GM18502 (cell line): ENCODE results near the gene CAPN5.
"Not testable (repeated sequence)": the region's sequence is repeated elsewhere in the genome, so short reads cannot be mapped to it uniquely, and the experiment has no call there.

Experiments
- ATAC-seq: cut with Tn5 transposase; IDR thresholded peaks from one replicate; pipeline ENCODE4 v1.9.1; 2021; ENCODE audit warnings: mild to moderate bottlenecking; ENCODE audit not compliant: unreplicated experiment, poor library complexity

Gene CAPN5

DNA sequence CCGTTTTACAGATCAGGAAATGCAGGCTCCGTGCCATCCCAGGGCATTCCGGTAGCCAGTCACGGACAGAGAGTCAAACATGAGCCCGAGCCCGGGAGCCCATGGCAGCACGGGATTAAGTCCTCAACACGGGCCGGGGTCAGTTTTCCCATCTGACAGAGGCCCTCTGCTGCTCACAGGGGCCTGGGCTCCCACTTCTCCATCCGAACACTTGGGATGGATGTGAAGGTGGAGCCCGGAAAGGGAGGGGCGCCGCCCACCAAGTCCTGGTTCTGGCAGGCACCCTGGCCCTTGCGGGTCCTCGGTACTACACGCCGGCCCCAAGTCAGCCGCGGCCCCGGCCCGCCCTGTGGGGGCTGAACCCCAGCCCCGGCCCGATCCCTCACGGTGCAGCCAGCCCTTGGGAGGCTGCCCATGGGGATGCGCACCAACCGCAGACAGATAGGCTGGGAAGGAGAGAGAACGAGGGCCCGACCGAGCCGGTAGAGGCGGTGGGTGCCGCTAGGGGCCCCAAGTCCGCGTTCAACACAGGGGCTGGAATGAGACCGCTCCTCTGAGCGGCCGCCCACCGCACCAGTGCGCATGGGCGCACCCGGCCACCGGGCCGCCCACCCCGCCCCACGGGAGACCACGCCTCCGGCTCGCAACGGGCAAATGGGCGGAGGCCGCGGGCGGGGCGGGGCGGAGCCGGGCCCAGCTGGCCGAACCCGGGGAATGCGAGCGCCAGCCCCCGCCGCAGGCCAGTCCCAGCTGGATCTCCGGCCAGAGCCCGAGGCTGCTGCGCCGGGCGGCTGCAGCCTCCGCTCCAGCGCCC is at the start of gene CAPN5:
TSS of gene CAPN5 (plus strand) at position 743 of the 814 bp plus-strand sequence. CDS start 17,916 bp downstream, outside the sequence.
- ATAC-seq = peak; percentile 90

DNA sequence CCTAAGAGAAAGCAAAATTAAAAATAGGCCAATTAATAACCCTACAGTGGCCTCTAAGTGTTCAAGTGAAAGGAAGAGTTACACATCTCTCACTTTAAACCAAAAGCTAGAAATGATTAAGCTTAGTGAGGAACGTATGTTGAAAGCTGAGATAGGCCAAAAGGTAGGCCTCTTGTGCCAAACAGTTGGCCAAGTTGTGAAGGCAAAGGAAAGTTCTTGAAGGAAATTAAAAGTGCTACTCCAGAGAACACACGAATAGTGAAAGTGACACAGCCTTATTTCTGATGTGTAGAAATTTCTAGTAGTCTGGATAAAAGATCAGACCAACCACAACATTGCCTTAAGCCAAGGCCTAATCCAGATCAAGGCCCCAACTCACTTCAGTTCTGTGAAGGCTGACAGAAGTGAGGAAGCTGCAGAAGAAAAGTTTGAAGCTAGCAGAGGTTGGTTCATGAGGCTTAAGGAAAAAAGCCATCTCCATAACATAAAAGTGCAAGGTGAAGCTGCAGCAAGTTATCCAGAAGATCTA is 48.3 kb upstream of the CAPN5 start:
- not testable (repeated sequence) for ATAC-seq

DNA sequence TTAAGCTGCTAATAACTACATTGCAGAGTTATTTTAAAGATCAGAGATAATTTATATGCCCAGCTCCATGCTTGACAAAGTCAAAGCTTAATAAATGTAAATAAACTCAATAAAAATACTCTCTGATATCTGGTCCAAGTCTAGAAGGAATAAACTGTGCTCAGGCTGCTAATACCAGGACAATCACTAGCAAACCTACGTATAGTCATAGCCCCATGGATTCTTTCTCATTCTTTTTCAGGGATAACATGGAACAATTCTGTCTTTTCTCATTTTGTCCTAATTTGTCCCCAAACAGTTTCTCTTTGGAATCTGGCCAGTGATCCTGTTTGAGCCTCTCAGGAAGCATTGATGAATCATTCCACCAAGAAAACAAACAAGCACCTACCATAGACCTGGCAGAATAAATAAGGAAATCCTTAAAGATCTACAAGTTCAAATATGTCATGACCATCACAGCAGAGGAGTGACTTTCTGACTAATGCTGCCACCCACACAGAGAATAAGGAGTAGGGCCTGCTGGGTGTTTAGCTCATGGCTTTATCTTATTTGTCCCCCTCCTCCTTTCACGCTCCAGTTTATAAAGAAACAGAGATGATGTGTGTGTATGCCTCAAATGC is 46.7 kb upstream of the CAPN5 start:
- ATAC-seq = no peak

DNA sequence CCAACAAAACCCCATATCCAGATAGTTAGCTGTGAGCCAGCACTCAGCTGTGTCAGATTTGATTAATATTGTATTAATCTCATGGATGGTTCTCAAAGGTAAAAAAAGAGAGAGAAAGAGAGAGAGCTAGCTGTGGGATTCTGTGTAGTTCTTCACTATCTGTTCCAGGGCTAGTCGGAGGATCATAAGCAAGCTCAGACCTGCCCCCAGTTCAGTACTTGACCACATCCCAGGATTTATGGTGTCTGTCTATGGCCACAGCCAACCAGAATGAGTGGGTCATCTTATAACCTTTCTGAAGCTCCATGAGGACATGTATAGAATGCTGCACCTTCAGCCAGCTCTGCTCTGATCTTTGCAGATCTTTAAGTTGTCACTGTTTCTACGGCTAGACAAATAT is 46.0 kb upstream of the CAPN5 start:
- no peak for ATAC-seq

DNA sequence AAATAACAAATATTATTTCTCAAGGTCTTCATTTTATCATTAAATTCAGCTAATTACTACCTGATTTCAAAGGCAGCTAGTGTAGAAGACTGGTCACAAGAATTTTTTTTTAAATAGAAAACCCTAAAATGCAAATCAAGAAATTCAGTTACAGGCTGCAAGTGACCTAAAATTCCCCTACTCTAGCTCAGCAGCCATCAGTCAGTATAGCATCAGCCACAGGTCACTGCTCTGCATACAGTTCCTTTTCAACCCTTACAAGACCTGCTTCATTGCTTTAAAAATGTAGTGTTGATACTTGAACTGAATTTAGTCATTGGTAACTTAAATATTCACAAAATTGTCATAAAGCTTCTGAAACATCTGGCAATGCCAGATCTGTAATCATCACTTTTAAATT is 42.0 kb upstream of the CAPN5 start:
- no peak for ATAC-seq

DNA sequence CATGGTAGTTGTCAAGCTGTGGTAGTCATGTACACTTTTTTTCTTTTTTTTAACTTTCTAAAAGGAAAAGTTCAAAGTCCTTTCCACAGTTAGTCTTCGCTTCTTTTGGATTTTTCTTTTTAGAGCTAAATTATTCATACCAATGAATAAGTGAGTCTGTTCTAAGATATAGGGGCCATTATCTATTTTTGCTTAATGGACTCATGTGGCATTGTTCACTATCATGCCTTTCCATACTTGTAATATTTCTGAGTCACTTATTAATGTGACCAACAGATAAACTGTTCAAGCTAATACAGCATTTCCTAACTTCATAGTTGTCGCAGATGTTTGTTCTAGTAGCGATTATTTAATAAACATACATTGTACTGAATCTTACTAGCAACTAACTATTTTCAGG is 40.5 kb upstream of the CAPN5 start:
- ATAC-seq = no peak

DNA sequence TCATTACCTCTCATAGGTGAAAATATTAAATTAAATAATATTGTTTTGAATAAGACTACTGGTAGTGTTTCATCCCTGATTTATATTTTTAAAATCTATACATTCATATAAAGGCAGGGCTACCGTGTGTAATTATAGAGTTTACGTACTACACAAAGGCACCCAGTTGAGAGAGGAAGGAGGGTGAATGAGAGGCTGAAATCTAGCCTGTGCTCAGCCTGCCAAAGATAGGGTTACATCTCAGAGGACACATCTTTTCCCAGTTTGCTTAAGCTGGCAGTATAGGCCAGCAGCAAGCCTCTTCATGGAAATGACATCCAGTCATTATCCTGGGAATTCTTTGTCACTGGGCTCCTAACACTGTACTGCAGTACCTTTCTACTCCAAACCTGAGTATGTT is 40.0 kb upstream of the CAPN5 start:
- no peak for ATAC-seq

DNA sequence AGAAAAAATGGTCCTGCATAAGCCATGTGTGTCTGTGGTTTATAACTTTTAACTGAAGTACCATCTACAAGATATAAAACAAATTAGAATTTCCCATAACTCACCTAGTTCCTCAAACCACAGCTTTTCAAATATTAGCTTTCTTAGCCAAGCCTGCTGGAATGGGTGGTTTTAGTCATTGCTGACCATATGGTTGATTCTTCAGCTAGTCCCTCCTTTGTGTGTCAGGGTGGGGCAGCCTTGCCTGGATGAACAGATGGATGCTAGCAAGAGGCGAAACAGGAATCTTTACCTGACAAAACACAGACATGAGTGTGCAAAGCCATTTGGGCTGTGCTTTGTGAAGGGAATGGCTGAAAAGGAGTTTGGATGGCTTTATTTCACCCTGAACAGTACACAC is 39.5 kb upstream of the CAPN5 start:
- no peak for ATAC-seq

DNA sequence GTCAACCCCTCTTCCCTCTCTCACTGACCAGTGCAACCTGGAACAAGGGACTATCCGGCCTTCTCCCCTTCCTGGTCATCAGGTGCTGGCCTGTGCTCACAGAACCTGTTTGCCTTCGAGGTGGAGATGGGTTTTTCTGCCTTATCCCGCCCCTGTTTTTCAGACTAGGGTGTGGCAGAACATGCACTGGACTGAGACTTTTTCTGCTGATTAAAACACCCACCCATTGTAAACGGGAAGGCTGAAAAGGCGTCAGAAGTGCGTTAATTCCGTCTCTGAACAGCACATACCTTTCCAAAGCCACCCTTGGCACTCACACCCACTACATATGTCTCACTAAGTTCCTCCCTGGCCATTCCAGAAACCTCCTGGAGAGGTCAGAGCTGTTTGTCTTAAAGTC is 36.9 kb upstream of the CAPN5 start:
- ATAC-seq = no peak

DNA sequence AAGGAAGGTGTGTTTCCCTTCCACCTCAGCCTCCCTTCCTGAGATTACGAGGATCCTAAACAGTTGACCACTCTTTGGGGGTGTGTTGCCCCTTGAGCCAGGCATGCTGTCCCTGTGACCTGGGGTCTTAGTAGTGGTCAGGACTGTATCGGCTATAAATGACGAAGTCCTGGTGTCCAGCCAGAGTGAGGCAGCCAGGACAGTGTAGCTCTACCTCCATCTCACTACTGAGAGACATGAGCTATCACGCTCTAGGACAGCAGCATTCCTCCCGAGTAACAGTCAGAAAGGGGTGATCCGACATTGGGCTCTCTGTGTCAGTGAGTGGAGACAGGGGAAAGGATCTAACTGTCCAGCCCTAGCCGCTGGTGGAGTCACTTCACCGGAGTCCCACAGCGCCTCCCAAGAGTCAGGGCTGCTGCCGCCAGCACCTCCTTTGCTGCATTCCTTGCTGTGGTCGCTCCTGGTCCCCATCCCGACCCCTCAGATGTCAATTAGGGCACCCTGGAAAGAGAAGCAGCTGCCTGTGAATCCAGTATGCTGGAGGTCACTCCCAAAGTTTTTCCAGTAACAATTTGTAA is 35.8 kb upstream of the CAPN5 start:
- no peak for ATAC-seq

DNA sequence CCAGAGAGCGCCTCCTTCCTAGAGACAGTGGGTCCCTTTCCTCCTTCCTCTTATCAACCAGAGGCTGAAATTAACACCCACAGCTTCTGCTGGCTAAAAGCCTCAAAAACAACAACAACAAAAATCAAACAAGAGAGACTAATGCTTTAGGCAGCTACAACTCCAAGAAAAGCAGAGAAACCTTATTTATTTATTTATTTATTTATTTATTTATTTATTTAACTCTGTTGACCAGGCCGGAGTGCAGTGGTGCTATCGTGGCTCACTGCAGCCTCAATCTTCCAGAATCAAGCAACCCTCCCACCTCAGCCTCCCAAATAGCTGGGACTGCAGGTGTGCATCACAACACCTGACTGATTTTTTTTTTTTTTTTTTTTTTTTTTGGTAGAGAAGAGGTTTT is 35.2 kb upstream of the CAPN5 start:
- ATAC-seq = no peak

DNA sequence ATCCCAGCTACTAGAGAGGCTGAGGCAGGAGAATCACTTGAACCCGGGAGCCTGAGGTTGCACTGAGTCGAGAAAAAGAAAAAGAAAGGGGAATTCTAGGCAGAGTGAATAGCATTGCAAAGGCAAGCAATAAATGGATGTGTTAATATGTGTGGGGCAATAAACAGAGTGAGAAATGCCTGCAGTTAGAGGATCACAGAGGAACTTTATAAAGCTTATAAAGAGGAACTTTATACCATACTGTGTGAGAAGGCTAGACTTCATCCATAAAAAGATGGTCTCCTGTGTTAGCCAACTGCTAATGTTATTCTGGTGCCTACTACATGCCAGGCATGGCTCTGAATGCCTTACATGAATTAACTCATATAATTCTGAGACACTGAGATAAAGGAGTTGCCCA is 31.7 kb upstream of the CAPN5 start:
- no peak for ATAC-seq

DNA sequence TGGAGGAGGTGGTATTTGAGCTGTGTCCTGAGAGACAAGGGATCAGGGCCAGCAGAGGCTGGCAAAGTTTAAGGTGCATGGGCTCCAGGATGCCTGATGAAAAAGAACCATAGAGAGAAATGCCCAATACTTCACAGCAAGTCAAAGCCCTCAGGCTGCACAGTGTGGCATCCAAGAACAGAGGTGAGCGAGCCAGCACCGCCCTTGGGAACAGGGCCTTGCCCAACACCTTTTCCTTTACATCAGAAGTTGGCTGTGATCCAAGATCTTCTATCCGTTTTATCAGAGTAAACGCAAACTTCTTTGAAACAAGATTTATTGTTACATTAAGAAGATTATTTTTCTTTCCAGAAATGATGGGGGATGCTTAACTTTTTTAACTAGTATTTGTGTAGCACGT is 31.2 kb upstream of the CAPN5 start:
- ATAC-seq = no peak

DNA sequence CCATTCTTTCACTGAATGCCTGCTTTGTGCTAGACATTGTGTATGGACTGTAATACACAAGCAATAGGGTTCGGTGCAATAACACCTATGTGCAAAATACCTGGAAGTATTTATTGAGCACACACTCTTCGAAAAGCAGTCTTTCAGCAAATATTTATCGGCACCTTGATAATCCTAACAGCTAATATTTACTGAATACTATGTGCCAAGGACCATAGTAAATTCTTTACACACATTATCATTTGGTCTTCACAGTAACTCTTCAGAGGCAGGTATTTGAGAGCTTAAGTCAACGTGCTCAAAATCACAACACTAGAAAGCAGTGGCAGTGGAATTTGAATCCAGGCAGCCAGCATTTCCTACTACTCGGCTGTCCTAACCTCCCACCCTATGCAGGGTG is 30.4 kb upstream of the CAPN5 start:
- ATAC-seq = no peak

DNA sequence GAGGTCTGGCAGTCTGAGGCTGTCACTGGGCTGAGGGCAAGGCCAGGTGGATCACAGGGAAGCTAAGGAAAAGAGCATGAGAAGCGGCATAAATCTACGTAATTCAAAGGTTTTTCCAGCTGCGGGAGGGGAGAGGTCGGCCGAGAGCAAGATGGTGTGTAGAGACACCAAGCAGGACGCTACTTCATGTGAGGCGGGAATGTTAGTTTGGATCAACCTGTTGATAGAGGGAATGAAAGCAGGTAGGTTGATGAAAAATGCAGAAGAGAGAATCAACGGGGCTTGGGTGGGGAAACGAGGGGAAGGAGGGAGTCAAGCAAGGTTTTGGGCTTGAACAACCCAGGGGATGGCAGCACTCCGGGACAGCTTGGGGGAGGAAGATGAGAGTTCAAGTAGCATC is 29.7 kb upstream of the CAPN5 start:
- ATAC-seq = no peak

DNA sequence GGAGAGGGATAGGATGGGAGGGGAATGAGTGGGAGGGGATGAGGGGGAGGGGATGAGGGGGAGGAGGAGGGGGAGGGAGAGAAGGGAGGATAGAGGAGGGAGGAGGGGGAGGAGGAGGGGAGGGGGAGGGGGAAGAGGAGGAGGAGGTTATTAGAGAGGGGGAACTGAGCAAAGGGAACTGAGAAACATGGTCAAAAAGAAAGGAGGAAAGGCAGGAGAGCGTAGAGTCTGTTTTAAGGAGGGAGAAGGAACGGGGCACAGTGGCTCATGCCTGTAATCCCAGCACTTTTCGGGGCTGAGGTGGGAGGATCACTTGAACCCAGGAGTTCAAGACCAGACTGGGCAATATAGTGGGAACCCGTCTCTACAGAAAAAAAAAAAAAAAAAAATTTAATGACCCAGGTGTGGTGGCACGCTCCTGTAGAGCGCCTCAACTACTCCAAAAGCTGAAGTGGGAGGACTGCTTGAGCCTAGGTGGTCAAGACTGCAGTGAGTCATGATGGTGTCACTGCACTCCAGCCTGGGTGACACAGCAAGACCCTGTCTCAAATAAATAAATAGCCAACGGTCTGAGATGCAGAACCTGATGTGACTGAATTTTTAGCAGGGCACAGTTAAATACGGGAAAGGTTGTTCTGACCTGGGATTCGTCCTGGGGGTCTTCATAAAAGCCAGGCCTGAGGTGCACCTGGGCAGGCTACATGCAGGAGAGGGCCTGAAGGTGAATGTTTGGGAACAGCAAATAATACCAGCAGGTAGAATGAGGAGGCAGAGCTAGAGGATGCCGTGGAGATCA is 28.5 kb upstream of the CAPN5 start:
- no peak for ATAC-seq

DNA sequence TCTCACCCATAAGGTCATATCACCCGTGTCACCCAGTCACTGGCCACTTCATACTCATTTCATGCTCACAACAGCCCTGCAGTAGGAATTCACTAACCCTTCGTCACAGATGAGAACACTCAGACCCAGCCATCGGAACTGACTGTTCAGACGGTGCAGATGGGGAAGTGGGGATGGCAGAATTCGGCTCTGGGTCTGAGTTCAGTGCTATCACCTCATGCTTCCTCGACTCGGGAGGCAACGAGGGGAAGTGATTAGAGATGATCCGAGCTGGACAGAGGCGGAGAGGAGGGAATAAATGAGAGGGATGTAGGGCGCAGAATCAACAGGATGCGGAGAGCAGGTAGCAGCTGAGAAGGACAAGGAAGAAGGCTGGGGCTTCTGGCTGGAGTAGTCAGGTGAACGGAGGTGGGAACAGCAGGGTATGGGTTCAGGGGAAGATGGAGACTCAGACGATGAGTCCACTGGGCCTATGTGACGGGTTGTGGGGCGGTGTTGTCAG is 27.9 kb upstream of the CAPN5 start:
- no peak for ATAC-seq

DNA sequence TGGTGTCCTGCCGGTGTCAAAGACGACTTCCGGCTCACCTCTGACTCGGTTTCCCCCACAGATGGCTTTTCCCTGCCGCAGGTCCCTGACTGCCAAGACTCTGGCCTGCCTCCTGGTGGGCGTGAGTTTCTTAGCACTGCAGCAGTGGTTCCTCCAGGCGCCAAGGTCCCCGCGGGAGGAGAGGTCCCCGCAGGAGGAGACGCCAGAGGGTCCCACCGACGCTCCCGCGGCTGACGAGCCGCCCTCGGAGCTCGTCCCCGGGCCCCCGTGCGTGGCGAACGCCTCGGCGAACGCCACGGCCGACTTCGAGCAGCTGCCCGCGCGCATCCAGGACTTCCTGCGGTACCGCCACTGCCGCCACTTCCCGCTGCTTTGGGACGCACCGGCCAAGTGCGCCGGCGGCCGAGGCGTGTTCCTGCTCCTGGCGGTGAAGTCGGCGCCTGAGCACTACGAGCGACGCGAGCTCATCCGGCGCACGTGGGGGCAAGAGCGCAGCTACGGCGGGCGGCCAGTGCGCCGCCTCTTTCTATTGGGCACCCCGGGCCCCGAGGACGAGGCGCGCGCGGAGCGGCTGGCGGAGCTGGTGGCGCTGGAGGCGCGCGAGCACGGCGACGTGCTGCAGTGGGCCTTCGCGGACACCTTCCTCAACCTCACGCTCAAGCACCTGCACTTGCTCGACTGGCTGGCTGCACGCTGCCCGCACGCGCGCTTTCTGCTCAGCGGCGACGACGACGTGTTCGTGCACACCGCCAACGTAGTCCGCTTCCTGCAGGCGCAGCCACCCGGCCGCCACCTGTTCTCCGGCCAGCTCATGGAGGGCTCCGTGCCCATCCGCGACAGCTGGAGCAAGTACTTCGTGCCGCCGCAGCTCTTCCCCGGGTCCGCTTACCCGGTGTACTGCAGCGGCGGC is 27.0 kb upstream of the CAPN5 start:
- ATAC-seq = no peak

DNA sequence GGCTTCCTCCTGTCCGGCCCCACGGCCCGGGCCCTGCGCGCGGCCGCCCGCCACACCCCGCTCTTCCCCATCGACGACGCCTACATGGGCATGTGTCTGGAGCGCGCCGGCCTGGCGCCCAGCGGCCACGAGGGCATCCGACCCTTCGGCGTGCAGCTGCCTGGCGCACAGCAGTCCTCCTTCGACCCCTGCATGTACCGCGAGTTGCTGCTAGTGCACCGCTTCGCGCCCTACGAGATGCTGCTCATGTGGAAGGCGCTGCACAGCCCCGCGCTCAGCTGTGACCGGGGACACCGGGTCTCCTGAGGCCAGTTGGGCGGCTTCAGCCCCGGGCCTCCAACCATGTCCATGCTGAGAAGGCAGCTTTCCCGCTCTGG is 26.4 kb upstream of the CAPN5 start:
- no peak for ATAC-seq

DNA sequence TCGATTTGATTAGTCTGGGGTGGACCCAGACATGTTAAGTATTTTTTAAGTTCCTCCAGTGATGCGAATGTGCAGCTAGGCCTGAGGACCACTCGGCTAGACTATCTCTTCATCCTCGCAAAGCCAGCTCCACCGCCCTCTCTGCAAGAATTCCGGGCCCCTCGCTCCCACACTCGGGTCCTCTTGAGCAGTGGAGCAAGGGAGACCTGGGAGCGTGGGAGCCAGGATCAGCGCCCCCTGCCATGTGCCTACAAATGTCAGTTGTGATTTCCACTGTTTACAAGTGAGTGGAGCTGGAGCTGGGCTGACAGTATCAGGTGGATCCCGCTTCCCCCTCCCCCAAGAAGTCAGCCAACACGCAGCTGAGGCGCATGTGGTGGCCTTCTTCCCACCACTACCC is 25.9 kb upstream of the CAPN5 start:
- ATAC-seq = no peak
